HCT116 (cell line): ENCODE measurements around the gene EIPR1.

Source experiments
- CEBPB ChIP-seq: IDR thresholded peaks from 2 replicates; pipeline ENCODE4 v1.6.1; 2012; ENCODE audit warnings: low read depth
- EGR1 ChIP-seq: IDR thresholded peaks from 2 replicates; pipeline ENCODE4 v1.6.1; 2012; ENCODE audit warnings: low read depth
- EZH2 ChIP-seq: fragments of 200-600 bp; sonication (generic); IDR thresholded peaks from 2 replicates; pipeline ENCODE4 v1.6.1; 2017; ENCODE audit warnings: antibody characterized with exemption, mixed run types
- EZH2phosphoT487 ChIP-seq: fragments of 200-600 bp; IDR thresholded peaks from 2 replicates; pipeline ENCODE4 v1.6.1; 2018; ENCODE audit warnings: antibody characterized with exemption, borderline replicate concordance
- POLR2A ChIP-seq: IDR thresholded peaks from 2 replicates; pipeline ENCODE4 v1.7.0; 2011; ENCODE audit warnings: borderline replicate concordance; ENCODE audit not compliant: insufficient read depth, insufficient read length; ENCODE audit errors: extremely low read depth
- POLR2AphosphoS5 ChIP-seq: IDR thresholded peaks from 2 replicates; pipeline ENCODE4 v1.6.1; 2011; ENCODE audit warnings: mild to moderate bottlenecking, low read depth, low read length, moderate library complexity
- RAD21 ChIP-seq: IDR thresholded peaks from 2 replicates; pipeline ENCODE4 v1.6.1; 2012; ENCODE audit warnings: low read depth, mild to moderate bottlenecking
- SRF ChIP-seq: IDR thresholded peaks from 2 replicates; pipeline ENCODE4 v1.6.1; 2012; ENCODE audit warnings: low read depth
- YY1 ChIP-seq: IDR thresholded peaks from 2 replicates; pipeline ENCODE4 v1.6.1; 2011; ENCODE audit warnings: low read length, low read depth, moderate library complexity, mild to moderate bottlenecking; ENCODE audit not compliant: insufficient replicate concordance; ENCODE audit errors: extremely low read depth
- ZNF274 ChIP-seq: fragments of 200-500 bp; sonication (Bioruptor generic); IDR thresholded peaks from 2 replicates; pipeline ENCODE4 v1.6.1; 2014; ENCODE audit warnings: mild to moderate bottlenecking, low read depth, low read length, inconsistent platforms
- TF ChIP-seq, protein P1 (sequence below), 3 experiments: fragments of 200-600 bp in 1 of 3; sonication (generic) in 1 of 3; IDR thresholded peaks in 2 of 3; conservative IDR thresholded peaks in 1 of 3; 2 replicates each; pipeline ENCODE4 v1.5.1; 2012 to 2017; ENCODE audit warnings: low read depth in 2 of 3, low read length in 2 of 3, antibody characterized with exemption in 1 of 3, borderline replicate concordance in 1 of 3, control low read depth in 1 of 3, mild to moderate bottlenecking in 1 of 3, mixed read lengths in 1 of 3, mixed run types in 1 of 3, moderate library complexity in 1 of 3; ENCODE audit not compliant: insufficient read depth in 1 of 3
- TF ChIP-seq, protein P2 (sequence below): IDR thresholded peaks from 2 replicates; pipeline ENCODE4 v1.6.1; 2012

DNA sequence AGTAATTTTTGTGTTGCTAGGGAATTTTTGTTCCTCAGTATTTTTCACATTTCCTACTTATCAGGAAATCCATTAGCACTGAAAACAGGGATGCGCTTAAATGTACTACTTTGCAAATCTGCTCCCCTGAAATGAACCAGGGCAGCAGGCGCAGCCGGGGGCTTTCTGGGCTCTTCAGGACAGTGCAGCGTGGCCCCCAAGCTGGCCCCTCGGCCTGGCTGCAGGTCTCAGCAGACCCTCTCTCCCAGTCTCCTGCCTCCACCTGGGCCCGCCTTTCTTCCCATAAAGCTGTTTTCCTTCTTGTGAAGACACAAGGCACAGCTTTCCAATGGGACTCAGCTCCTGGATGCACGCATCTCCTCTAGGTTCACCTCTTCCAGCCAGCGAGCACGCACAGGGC is 35.3 kb downstream of the EIPR1 start:
- TF ChIP-seq, protein P1, sequence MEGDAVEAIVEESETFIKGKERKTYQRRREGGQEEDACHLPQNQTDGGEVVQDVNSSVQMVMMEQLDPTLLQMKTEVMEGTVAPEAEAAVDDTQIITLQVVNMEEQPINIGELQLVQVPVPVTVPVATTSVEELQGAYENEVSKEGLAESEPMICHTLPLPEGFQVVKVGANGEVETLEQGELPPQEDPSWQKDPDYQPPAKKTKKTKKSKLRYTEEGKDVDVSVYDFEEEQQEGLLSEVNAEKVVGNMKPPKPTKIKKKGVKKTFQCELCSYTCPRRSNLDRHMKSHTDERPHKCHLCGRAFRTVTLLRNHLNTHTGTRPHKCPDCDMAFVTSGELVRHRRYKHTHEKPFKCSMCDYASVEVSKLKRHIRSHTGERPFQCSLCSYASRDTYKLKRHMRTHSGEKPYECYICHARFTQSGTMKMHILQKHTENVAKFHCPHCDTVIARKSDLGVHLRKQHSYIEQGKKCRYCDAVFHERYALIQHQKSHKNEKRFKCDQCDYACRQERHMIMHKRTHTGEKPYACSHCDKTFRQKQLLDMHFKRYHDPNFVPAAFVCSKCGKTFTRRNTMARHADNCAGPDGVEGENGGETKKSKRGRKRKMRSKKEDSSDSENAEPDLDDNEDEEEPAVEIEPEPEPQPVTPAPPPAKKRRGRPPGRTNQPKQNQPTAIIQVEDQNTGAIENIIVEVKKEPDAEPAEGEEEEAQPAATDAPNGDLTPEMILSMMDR (IDR thresholded peaks at IDR 0.05 in 2 of 3, conservative IDR thresholded peaks at IDR 0.05 in 1 of 3; ENCODE audit: borderline replicate concordance in 1 of 3, insufficient read depth in 1 of 3, low read depth in 2 of 3, low read length in 2 of 3): no peak
- TF ChIP-seq EZH2 (no peak), YY1 (no peak), CEBPB (no peak), POLR2AphosphoS5 (no peak), EGR1 (no peak), EZH2phosphoT487 (no peak), POLR2A (no peak), SRF (no peak), ZNF274 (no peak), RAD21 (no peak)
- TF ChIP-seq, protein P2, sequence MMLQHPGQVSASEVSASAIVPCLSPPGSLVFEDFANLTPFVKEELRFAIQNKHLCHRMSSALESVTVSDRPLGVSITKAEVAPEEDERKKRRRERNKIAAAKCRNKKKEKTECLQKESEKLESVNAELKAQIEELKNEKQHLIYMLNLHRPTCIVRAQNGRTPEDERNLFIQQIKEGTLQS: no peak
